HG03460 (cell line): ENCODE measurements around the gene TLNRD1.

Experiments
- ATAC-seq: cut with Tn5 transposase; IDR thresholded peaks from one replicate; pipeline ENCODE4 v1.9.1; 2021; ENCODE audit not compliant: unreplicated experiment

TLNRD1 gene

DNA sequence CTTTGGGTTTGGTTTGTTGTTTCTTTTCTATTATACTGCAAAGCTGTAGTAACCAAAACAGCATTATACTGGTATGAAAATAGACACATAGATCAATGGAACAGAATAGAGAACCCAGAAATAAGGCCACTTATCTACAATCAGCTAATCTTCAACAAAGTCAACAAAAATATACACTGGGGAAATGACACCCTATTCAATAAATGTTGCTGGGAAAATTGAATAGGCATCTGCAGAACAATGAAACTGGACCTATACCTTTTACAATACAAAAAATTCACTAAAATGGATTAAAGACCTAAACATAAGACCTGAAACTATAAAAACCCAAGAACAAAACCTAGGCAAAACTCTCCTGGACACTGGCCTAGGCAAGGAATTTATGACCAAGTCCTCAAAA, 52.9 kb downstream of the TLNRD1 start:
- ATAC-seq = no peak

DNA sequence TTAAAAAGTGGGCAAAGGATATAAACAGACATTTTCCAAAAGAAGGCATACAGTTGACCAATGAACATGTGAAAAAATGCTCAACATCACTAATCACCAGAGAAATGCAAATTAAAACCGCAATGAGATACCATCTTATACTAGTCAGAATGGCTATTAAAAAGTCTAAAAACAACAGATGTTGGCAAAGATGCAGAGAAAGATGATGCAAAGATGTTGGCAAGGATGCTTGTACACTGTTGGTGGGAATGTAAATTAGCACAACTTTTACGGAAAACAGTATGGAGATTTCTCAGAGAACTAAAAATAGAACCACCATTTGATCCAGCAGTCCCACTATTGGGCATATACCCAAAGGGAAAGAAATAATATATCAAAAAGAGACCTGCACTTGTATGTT, 53.5 kb downstream of the TLNRD1 start:
- ATAC-seq = no peak
